ENCODE results near the gene S1PR5. TPM values are rescaled to one million over a fixed set of nuclear protein-coding genes. Genes with fewer than 3 reads are reported as not detected.

Gene S1PR5
- polyA plus RNA-seq, 3 donors, result 0.18 to 0.46 TPM; not detected in 1

GRCh38 chr19:10521461-10522171, 4.4 kb upstream of the S1PR5 start:
- Histone ChIP-seq H3K27ac (ENCODE audit: low read depth in 1 of 2, low read length in 2 of 2) (no peak overlapping the region), H3K79me2 (ENCODE audit: insufficient read depth, low read length) (no peaks in the 10 kb centered on the region), H3K4me1 (ENCODE audit: control insufficient read depth in 1 of 2, insufficient read depth in 2 of 2, low read length in 2 of 2) (peaks cover 16 to 23% of the 10 kb centered on the region in 2 donors), H2AFZ (ENCODE audit: insufficient read depth, low read depth, low read length, poor library complexity, severe bottlenecking) (no peak overlapping the region), H3K27me3 (ENCODE audit: control insufficient read depth in 2 of 2, insufficient read depth in 2 of 2, low read length in 2 of 2) (peaks cover 20 to 40% of the 10 kb centered on the region in 2 donors), H4K20me1 (ENCODE audit: insufficient read depth, low read length) (no peaks in the 10 kb centered on the region), H3K4me3 (replicated peaks in 1 of 3; ENCODE audit: low read depth in 2 of 3, low read length in 3 of 3) (no peak overlapping the region), H3K9ac (ENCODE audit: insufficient read depth, low read length, poor library complexity, severe bottlenecking) (no peak overlapping the region), H3K4me2 (replicated peaks; ENCODE audit: extremely low read depth, low read length, poor library complexity, severe bottlenecking) (no peak overlapping the region), H3K9me3 (replicated peaks in 1 of 2; ENCODE audit: control insufficient read depth in 1 of 2, insufficient read depth in 1 of 2, low read length in 2 of 2) (peaks cover 0 to 18% of the 10 kb centered on the region in 2 donors), H3K36me3 (replicated peaks in 1 of 2; ENCODE audit: control insufficient read depth in 1 of 2, insufficient read depth in 2 of 2, low read length in 2 of 2) (no peaks in the 10 kb centered on the region)
- H3K4me1 Mint-ChIP-seq, result peaks cover 23% of the 10 kb centered on the region
- intact Hi-C loops (cut with micrococcal nuclease), result no loop called here
- WGBS (ENCODE audit: insufficient coverage), result 88% methylated on average over 11 of the region's 13 CpGs
- no peak for DNase-seq
- H3K27me3 Mint-ChIP-seq (ENCODE audit: low read depth in 3 of 3), result peaks cover 32 to 51% (median 49%) of the 10 kb centered on the region in 3 donors
- TF ChIP-seq CTCF (IDR thresholded peaks at IDR 0.05), result no peak
- H3K27ac Mint-ChIP-seq, result peak overlapping the region in 2 of 7 donors; percentile 20 to 35
- H3K36me3 Mint-ChIP-seq, result peaks cover 0 to 11% of the 10 kb centered on the region in 2 donors
- H3K9me3 Mint-ChIP-seq, result peaks cover 0 to 15% (median 9%) of the 10 kb centered on the region in 7 donors
- no peak overlapping the region for H3K4me3 Mint-ChIP-seq

GRCh38 chr19:10520652-10521318, 3.5 kb upstream of the S1PR5 start:
- Histone ChIP-seq H2AFZ (ENCODE audit: insufficient read depth, low read depth, low read length, poor library complexity, severe bottlenecking) (no peak overlapping the region), H3K27me3 (ENCODE audit: control insufficient read depth in 2 of 2, insufficient read depth in 2 of 2, low read length in 2 of 2) (peaks cover 28 to 49% of the 10 kb centered on the region in 2 donors), H3K36me3 (replicated peaks in 1 of 2; ENCODE audit: control insufficient read depth in 1 of 2, insufficient read depth in 2 of 2, low read length in 2 of 2) (no peaks in the 10 kb centered on the region), H3K4me1 (ENCODE audit: control insufficient read depth in 1 of 2, insufficient read depth in 2 of 2, low read length in 2 of 2) (peaks cover 16 to 23% of the 10 kb centered on the region in 2 donors), H3K4me3 (replicated peaks in 1 of 3; ENCODE audit: low read depth in 2 of 3, low read length in 3 of 3) (no peak overlapping the region), H3K4me2 (replicated peaks; ENCODE audit: extremely low read depth, low read length, poor library complexity, severe bottlenecking) (no peak overlapping the region), H3K27ac (ENCODE audit: low read depth in 1 of 2, low read length in 2 of 2) (no peak overlapping the region), H3K9me3 (replicated peaks in 1 of 2; ENCODE audit: control insufficient read depth in 1 of 2, insufficient read depth in 1 of 2, low read length in 2 of 2) (peaks cover 0 to 19% of the 10 kb centered on the region in 2 donors), H3K79me2 (ENCODE audit: insufficient read depth, low read length) (no peaks in the 10 kb centered on the region), H4K20me1 (ENCODE audit: insufficient read depth, low read length) (no peaks in the 10 kb centered on the region), H3K9ac (ENCODE audit: insufficient read depth, low read length, poor library complexity, severe bottlenecking) (no peak overlapping the region)
- Mint-ChIP-seq H3K4me3 (no peak overlapping the region), H3K36me3 (peaks cover 0 to 12% of the 10 kb centered on the region in 2 donors), H3K27ac (no peak overlapping the region), H3K4me1 (peaks cover 23% of the 10 kb centered on the region), H3K9me3 (peaks cover 0 to 16% (median 9%) of the 10 kb centered on the region in 7 donors), H3K27me3 (ENCODE audit: low read depth in 3 of 3) (peaks cover 40 to 59% (median 57%) of the 10 kb centered on the region in 3 donors)
- 87% methylated on average over 7 of the region's 15 CpGs for WGBS (ENCODE audit: insufficient coverage)
- TF ChIP-seq CTCF (IDR thresholded peaks at IDR 0.05), result no peak
- intact Hi-C loops (cut with micrococcal nuclease), result no loop called here
- no peak for DNase-seq

Measured in CD14-positive monocyte (primary cell).